ENCODE results near the gene UTP3. TPM values are rescaled to one million over a fixed set of nuclear protein-coding genes. Genes with fewer than 3 reads are reported as not detected.

The UTP3 gene
- total and polyA plus RNA-seq, 9 donors: 10.3 to 25.0 (median 21.5) TPM

- Histone ChIP-seq H3K4me3 (no peak within 1 kb of the TSS), H3K36me3 (no peaks in the 10 kb centered on the region), H3K27ac (no peak within 1 kb of the TSS), H3K9me3 (no peaks in the 10 kb centered on the region), H3K27me3 (no peaks in the 10 kb centered on the region), H3K4me1 (ENCODE audit: insufficient read depth) (no peaks in the 10 kb centered on the region)
- intact Hi-C loops (cut with DNase I): no loop called here
- 71 to 74% (median 73%) methylated on average over 1 of the region's 1 CpG for WGBS, 3 donors
- no peak for DNase-seq
- no peak for TF ChIP-seq CTCF (IDR thresholded peaks at IDR 0.05)
- no peak for TF ChIP-seq POLR2A (IDR thresholded peaks at IDR 0.05)
- TF ChIP-seq EP300 (IDR thresholded peaks at IDR 0.05): no peak
Measured at GRCh38 chr4:70666369-70666768, 22.0 kb upstream of the UTP3 start, which contains the start of gene JCHAIN. TSS of gene JCHAIN (minus strand) at chr4:70666508. CDS start at chr4:70666490, 18 bp downstream.

- no peak for DNase-seq
- no peaks in the 10 kb centered on the region for H3K9me3 ChIP-seq
- no peaks in the 10 kb centered on the region for H3K36me3 ChIP-seq
- TF ChIP-seq POLR2A (IDR thresholded peaks at IDR 0.05): no peak
- TF ChIP-seq CTCF (IDR thresholded peaks at IDR 0.05): no peak
- no peak for TF ChIP-seq EP300 (IDR thresholded peaks at IDR 0.05)
- no peak overlapping the region for H3K4me3 ChIP-seq
- no peak overlapping the region for H3K27ac ChIP-seq
- 16 to 23% (median 19%) methylated on average over 3 of the region's 3 CpGs for WGBS, 3 donors
- no peaks in the 10 kb centered on the region for H3K27me3 ChIP-seq
- intact Hi-C loops (cut with DNase I): no loop called here
- no peaks in the 10 kb centered on the region for H3K4me1 ChIP-seq (ENCODE audit: insufficient read depth)
Measured at GRCh38 chr4:70667740-70668535, 20.4 kb upstream of the UTP3 start.

- 82 to 84% (median 82%) methylated on average over 5 of the region's 5 CpGs for WGBS, 3 donors
- intact Hi-C loops (cut with DNase I): no loop called here
- TF ChIP-seq EP300 (IDR thresholded peaks at IDR 0.05) (no peak), CTCF (IDR thresholded peaks at IDR 0.05) (no peak), POLR2A (IDR thresholded peaks at IDR 0.05) (no peak)
- no peak for DNase-seq
- Histone ChIP-seq H3K4me3 (no peak overlapping the region), H3K27me3 (no peaks in the 10 kb centered on the region), H3K36me3 (no peaks in the 10 kb centered on the region), H3K4me1 (ENCODE audit: insufficient read depth) (no peaks in the 10 kb centered on the region), H3K9me3 (no peaks in the 10 kb centered on the region), H3K27ac (no peak overlapping the region)
Measured at GRCh38 chr4:70670332-70671014, 17.9 kb upstream of the UTP3 start.

- H3K27me3 ChIP-seq: no peaks in the 10 kb centered on the region
- no peak overlapping the region for H3K27ac ChIP-seq
- intact Hi-C loops (cut with DNase I): no loop called here
- H3K9me3 ChIP-seq: no peaks in the 10 kb centered on the region
- 72 to 81% (median 76%) methylated on average over 2 of the region's 2 CpGs for WGBS, 3 donors
- TF ChIP-seq POLR2A (IDR thresholded peaks at IDR 0.05) (no peak), EP300 (IDR thresholded peaks at IDR 0.05) (no peak), CTCF (IDR thresholded peaks at IDR 0.05) (no peak)
- DNase-seq: no peak
- H3K36me3 ChIP-seq: no peaks in the 10 kb centered on the region
- no peaks in the 10 kb centered on the region for H3K4me1 ChIP-seq (ENCODE audit: insufficient read depth)
- H3K4me3 ChIP-seq: no peak overlapping the region
Measured at GRCh38 chr4:70671091-70671490, 17.2 kb upstream of the UTP3 start.

All from ovary (tissue), 9 donors.